Measurements from ENCODE around the gene SLC4A2. TPM values are rescaled to one million over a fixed set of nuclear protein-coding genes. Genes with fewer than 3 reads are reported as not detected.

SLC4A2 gene
- polyA plus RNA-seq, 3 donors: 21.6 to 132 (median 23.8) TPM

DNA sequence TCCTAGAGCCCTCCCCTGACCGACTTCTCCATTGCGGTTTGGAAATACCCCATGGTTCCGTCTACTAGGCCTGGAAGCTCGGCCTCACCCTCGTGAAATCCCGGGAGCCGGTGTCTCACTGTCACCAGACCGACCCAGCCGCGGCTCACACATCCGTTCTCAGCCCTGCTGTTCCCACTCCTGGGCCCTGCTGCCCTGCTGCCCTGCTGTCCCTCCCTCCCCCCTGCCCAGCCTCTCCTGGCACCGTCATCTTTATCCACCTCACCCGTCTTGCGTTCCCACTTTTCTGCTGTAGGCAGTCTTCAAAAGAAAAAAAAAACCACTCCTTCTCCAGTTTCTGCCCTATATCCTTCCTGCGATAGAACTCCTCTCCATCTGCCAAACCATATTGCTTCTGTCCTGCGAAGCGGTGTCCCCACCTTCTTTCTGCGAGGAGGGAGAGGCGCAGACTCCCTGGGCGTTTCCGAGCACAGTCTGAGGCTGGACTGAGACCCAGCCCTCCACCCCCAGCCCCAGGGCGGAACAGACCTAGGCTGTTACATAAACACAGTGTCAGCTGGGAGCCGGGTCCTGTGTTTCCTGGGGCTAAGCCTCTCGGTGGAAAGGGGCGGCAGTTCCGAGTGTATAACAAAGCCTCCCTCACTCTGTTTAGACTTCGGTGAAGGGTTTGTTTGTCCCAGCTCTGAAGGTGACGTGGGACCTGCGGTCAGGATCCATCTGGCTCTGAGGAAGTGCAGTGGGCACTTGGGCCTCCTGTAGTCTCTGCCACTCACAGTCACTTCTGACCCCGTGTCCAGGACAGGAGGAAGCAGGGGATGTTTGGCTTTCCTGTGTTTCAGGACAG lies 29.7 kb downstream of the SLC4A2 start:
- Histone ChIP-seq H3K4me3 (replicated peaks in 1 of 3; ENCODE audit: low read depth in 2 of 3, low read length in 3 of 3) (peak overlapping the region; percentile 40 to 95 (median 73)), H3K27ac (ENCODE audit: low read depth in 1 of 2, low read length in 2 of 2) (peak overlapping the region; percentile 97 to 99), H3K9me3 (replicated peaks in 1 of 2; ENCODE audit: control insufficient read depth in 1 of 2, insufficient read depth in 1 of 2, low read length in 2 of 2) (no peaks in the 10 kb centered on the region), H3K36me3 (replicated peaks in 1 of 2; ENCODE audit: control insufficient read depth in 1 of 2, insufficient read depth in 2 of 2, low read length in 2 of 2) (peaks cover 2 to 15% of the 10 kb centered on the region in 2 donors), H3K4me1 (ENCODE audit: control insufficient read depth in 1 of 2, insufficient read depth in 2 of 2, low read length in 2 of 2) (peaks cover 47 to 62% of the 10 kb centered on the region in 2 donors), H3K27me3 (ENCODE audit: control insufficient read depth in 2 of 2, insufficient read depth in 2 of 2, low read length in 2 of 2) (no peaks in the 10 kb centered on the region), H2AFZ (ENCODE audit: insufficient read depth, low read depth, low read length, poor library complexity, severe bottlenecking) (no peak overlapping the region), H4K20me1 (ENCODE audit: insufficient read depth, low read length) (peaks cover 70% of the 10 kb centered on the region), H3K4me2 (replicated peaks; ENCODE audit: extremely low read depth, low read length, poor library complexity, severe bottlenecking) (peak overlapping the region; percentile 92), H3K9ac (ENCODE audit: insufficient read depth, low read length, poor library complexity, severe bottlenecking) (peak overlapping the region; percentile 90), H3K79me2 (ENCODE audit: insufficient read depth, low read length) (peaks cover 52% of the 10 kb centered on the region)
- Mint-ChIP-seq H3K27ac (peak overlapping the region; percentile 99 to 100 (median 99)), H3K27me3 (ENCODE audit: low read depth in 3 of 3) (peaks cover 0 to 2% (median 0%) of the 10 kb centered on the region in 3 donors), H3K4me1 (peaks cover 53% of the 10 kb centered on the region), H3K9me3 (peaks cover 0 to 3% (median 0%) of the 10 kb centered on the region in 7 donors), H3K36me3 (peaks cover 19 to 21% of the 10 kb centered on the region in 2 donors), H3K4me3 (peak overlapping the region; percentile 90 to 94)
- DNase-seq: peak; percentile 96 to 99 (median 96)
- under 1% methylated on average over 25 of the region's 30 CpGs for WGBS (ENCODE audit: insufficient coverage)
- intact Hi-C loops (cut with micrococcal nuclease): loop anchor here in 1 of 2 donors (2.0 to 10.0 kb wide), 4 partner anchors 30 to 714 kb away; partner anchors contain the start of genes ABCB8, SLC4A2 and ZNF775
- TF ChIP-seq, protein P1, sequence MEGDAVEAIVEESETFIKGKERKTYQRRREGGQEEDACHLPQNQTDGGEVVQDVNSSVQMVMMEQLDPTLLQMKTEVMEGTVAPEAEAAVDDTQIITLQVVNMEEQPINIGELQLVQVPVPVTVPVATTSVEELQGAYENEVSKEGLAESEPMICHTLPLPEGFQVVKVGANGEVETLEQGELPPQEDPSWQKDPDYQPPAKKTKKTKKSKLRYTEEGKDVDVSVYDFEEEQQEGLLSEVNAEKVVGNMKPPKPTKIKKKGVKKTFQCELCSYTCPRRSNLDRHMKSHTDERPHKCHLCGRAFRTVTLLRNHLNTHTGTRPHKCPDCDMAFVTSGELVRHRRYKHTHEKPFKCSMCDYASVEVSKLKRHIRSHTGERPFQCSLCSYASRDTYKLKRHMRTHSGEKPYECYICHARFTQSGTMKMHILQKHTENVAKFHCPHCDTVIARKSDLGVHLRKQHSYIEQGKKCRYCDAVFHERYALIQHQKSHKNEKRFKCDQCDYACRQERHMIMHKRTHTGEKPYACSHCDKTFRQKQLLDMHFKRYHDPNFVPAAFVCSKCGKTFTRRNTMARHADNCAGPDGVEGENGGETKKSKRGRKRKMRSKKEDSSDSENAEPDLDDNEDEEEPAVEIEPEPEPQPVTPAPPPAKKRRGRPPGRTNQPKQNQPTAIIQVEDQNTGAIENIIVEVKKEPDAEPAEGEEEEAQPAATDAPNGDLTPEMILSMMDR (IDR thresholded peaks at IDR 0.05): no peak

DNA sequence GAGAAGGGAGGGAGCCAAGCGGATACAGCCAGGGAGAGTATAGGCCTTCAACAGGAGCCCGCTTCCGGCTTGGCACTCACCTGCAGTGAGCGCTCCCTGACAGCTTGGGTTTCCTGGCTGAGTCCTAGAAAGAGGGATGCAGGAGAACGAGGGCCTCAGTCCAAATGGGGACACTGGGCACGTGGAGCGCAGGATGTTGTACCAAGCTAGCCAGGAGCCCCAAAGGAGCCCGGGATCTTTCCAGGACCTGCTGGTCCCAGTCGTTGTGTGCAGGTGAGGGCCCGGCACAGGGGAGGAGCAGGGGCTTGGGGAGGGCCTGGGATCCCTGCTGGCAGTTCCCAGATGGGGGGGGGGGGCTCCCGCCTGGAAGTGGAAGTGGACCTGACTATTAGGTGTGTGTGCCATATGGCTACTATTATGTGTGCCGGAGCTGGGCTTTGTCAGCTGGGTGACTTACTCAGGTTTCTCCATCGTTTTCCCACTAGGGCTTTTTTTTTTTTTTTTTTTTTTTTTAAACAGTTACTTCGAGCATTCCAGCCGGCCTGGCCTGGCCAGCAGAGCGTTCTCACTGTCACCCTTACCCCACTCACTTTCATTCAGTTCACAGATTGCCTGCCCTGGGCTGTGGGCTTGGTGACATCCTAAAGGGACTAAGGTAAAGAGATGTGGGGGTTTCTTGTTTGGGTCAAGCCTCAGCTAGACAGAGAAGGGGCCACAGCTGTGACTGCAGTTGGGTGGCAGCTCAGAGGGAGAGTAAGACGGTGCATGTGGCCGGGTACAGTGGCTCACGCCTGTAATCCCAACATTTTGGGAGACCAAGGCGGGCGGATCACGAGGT lies 30.7 kb downstream of the SLC4A2 start:
- H3K9me3 Mint-ChIP-seq: peaks cover 0 to 3% (median 0%) of the 10 kb centered on the region in 7 donors
- Histone ChIP-seq H3K4me2 (replicated peaks; ENCODE audit: extremely low read depth, low read length, poor library complexity, severe bottlenecking) (peak overlapping the region; percentile 92), H3K9ac (ENCODE audit: insufficient read depth, low read length, poor library complexity, severe bottlenecking) (peak overlapping the region; percentile 90), H3K9me3 (replicated peaks in 1 of 2; ENCODE audit: control insufficient read depth in 1 of 2, insufficient read depth in 1 of 2, low read length in 2 of 2) (no peaks in the 10 kb centered on the region), H3K4me1 (ENCODE audit: control insufficient read depth in 1 of 2, insufficient read depth in 2 of 2, low read length in 2 of 2) (peaks cover 46 to 59% of the 10 kb centered on the region in 2 donors), H2AFZ (ENCODE audit: insufficient read depth, low read depth, low read length, poor library complexity, severe bottlenecking) (no peak overlapping the region), H3K27me3 (ENCODE audit: control insufficient read depth in 2 of 2, insufficient read depth in 2 of 2, low read length in 2 of 2) (no peaks in the 10 kb centered on the region), H3K36me3 (replicated peaks in 1 of 2; ENCODE audit: control insufficient read depth in 1 of 2, insufficient read depth in 2 of 2, low read length in 2 of 2) (peaks cover 2 to 17% of the 10 kb centered on the region in 2 donors), H3K27ac (ENCODE audit: low read depth in 1 of 2, low read length in 2 of 2) (peak overlapping the region; percentile 97 to 99), H4K20me1 (ENCODE audit: insufficient read depth, low read length) (peaks cover 81% of the 10 kb centered on the region), H3K79me2 (ENCODE audit: insufficient read depth, low read length) (peaks cover 62% of the 10 kb centered on the region), H3K4me3 (replicated peaks in 1 of 3; ENCODE audit: low read depth in 2 of 3, low read length in 3 of 3) (peak overlapping the region; percentile 40 to 95 (median 73))
- 88% methylated on average over 15 of the region's 22 CpGs for WGBS (ENCODE audit: insufficient coverage)
- H3K27me3 Mint-ChIP-seq (ENCODE audit: low read depth in 3 of 3): peaks cover 0 to 2% (median 0%) of the 10 kb centered on the region in 3 donors
- H3K4me3 Mint-ChIP-seq: peak overlapping the region; percentile 90 to 94
- peak overlapping the region; percentile 99 to 100 (median 99) for H3K27ac Mint-ChIP-seq
- H3K36me3 Mint-ChIP-seq: peaks cover 21 to 22% of the 10 kb centered on the region in 2 donors
- intact Hi-C loops (cut with micrococcal nuclease): loop anchor here (2.0 to 10.0 kb wide), 5 partner anchors 31 to 715 kb away; partner anchors contain the start of genes ABCB8 (in 1 of the 2), SLC4A2 (in 1 of the 2) and ZNF775 (in 1 of the 2)
- no peak for DNase-seq
- H3K4me1 Mint-ChIP-seq: peaks cover 53% of the 10 kb centered on the region
- TF ChIP-seq, protein P1 (IDR thresholded peaks at IDR 0.05): no peak

Data from CD14-positive monocyte (primary cell).